ENCODE data around the gene ATM.
"Not testable (repeated sequence)": the region's sequence is repeated elsewhere in the genome, so short reads cannot be mapped to it uniquely, and the experiment has no call there.

The ATM gene

GRCh38 chr11:108370315-108370714 is 147.4 kb downstream of the ATM start:
- no peaks in the 10 kb centered on the region for H3K27me3 ChIP-seq (ENCODE audit: insufficient read depth, poor library complexity, severe bottlenecking)
- no peak overlapping the region for H3K4me3 ChIP-seq (replicated peaks; ENCODE audit: insufficient read depth, low read length)
- H3K27ac ChIP-seq (replicated peaks) = no peak overlapping the region
- TF ChIP-seq GABPA (IDR thresholded peaks at IDR 0.05; ENCODE audit: low read depth) = no peak
- TF ChIP-seq, protein P1, sequence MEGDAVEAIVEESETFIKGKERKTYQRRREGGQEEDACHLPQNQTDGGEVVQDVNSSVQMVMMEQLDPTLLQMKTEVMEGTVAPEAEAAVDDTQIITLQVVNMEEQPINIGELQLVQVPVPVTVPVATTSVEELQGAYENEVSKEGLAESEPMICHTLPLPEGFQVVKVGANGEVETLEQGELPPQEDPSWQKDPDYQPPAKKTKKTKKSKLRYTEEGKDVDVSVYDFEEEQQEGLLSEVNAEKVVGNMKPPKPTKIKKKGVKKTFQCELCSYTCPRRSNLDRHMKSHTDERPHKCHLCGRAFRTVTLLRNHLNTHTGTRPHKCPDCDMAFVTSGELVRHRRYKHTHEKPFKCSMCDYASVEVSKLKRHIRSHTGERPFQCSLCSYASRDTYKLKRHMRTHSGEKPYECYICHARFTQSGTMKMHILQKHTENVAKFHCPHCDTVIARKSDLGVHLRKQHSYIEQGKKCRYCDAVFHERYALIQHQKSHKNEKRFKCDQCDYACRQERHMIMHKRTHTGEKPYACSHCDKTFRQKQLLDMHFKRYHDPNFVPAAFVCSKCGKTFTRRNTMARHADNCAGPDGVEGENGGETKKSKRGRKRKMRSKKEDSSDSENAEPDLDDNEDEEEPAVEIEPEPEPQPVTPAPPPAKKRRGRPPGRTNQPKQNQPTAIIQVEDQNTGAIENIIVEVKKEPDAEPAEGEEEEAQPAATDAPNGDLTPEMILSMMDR (IDR thresholded peaks at IDR 0.05; ENCODE audit: insufficient read depth, low read length) = no peak
- no peak for DNase-seq (ENCODE audit: low read depth in 1 of 2, low spot score in 1 of 2)

DNA sequence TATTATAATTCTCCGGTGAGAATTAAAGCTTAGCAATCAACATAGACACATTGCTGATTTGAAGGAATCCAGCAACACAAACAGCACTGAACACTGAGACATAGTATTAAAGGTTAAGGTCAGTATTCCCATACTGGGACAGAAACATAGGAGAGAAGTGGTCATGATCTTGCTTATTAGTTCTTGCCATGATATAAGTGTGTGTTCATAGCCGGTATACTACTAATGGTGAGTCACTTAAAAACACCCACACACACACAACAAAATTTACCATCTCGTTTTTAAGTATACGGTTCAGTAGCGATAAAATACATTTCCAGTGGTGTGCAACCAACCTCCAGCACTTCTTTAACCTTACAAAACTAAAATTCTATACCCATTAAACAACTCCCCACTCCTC is 148.1 kb downstream of the ATM start:
- no peak overlapping the region for H3K4me3 ChIP-seq (replicated peaks; ENCODE audit: insufficient read depth, low read length)
- H3K27ac ChIP-seq (replicated peaks) = no peak overlapping the region
- no peak for DNase-seq (ENCODE audit: low read depth in 1 of 2, low spot score in 1 of 2)
- no peaks in the 10 kb centered on the region for H3K27me3 ChIP-seq (ENCODE audit: insufficient read depth, poor library complexity, severe bottlenecking)
- no peak for TF ChIP-seq POLR2AphosphoS5 (IDR thresholded peaks at IDR 0.05; ENCODE audit: low read depth)
- TF ChIP-seq, protein P1 (IDR thresholded peaks at IDR 0.05; ENCODE audit: insufficient read depth, low read length) = no peak
- TF ChIP-seq GABPA (IDR thresholded peaks at IDR 0.05; ENCODE audit: low read depth) = no peak
- no peak for TF ChIP-seq REST (IDR thresholded peaks at IDR 0.05; ENCODE audit: insufficient replicate concordance, low read depth)
- TF ChIP-seq SPI1 (IDR thresholded peaks at IDR 0.05; ENCODE audit: borderline replicate concordance, low read depth) = no peak

DNA sequence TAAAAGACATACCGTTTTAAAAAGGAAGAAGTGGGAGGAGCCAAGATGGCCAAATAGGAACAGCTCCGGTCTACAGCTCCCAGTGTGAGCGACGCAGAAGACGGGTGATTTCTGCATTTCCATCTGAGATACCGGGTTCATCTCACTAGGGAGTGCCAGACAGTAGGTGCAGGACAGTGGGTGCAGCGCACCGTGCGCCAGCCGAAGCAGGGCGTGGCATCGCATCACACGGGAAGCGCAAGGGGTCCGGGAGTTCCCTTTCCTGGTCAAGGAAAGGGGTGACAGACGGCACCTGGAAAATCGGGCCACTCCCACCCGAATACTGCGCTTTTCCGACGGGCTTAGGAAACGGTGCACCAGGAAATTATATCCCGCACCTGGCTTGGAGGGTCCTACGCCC is 150.6 kb downstream of the ATM start:
- not testable (repeated sequence) for DNase-seq (ENCODE audit: low read depth in 1 of 2, low spot score in 1 of 2); H3K27me3 ChIP-seq (ENCODE audit: insufficient read depth, poor library complexity, severe bottlenecking); H3K27ac ChIP-seq (replicated peaks); H3K4me3 ChIP-seq (replicated peaks; ENCODE audit: insufficient read depth, low read length)

- Histone ChIP-seq H3K4me3 (replicated peaks; ENCODE audit: insufficient read depth, low read length) (no peak overlapping the region), H3K27me3 (ENCODE audit: insufficient read depth, poor library complexity, severe bottlenecking) (no peaks in the 10 kb centered on the region), H3K27ac (replicated peaks) (no peak overlapping the region)
- DNase-seq (ENCODE audit: low read depth in 1 of 2, low spot score in 1 of 2) = no peak
- no peak for TF ChIP-seq REST (IDR thresholded peaks at IDR 0.05; ENCODE audit: insufficient replicate concordance, low read depth)
- TF ChIP-seq, protein P1 (IDR thresholded peaks at IDR 0.05; ENCODE audit: insufficient read depth, low read length) = no peak
- TF ChIP-seq SPI1 (IDR thresholded peaks at IDR 0.05; ENCODE audit: borderline replicate concordance, low read depth) = no peak
- TF ChIP-seq GABPA (IDR thresholded peaks at IDR 0.05; ENCODE audit: low read depth) = no peak
- no peak for TF ChIP-seq POLR2AphosphoS5 (IDR thresholded peaks at IDR 0.05; ENCODE audit: low read depth)
These were observed 165.7 kb downstream of the ATM start for GRCh38 chr11:108388576-108388975.
